GM10847 (cell line): ENCODE measurements around the gene SLC8A2.

Experiments used
- POLR2A ChIP-seq: IDR thresholded peaks from 2 replicates; pipeline ENCODE4 v1.6.1; 2011; ENCODE audit not compliant: insufficient read length; ENCODE audit errors: extremely low read depth

Gene SLC8A2

GRCh38 chr19:47494211-47494547 is 22.5 kb upstream of the SLC8A2 start:
- no peak for TF ChIP-seq POLR2A

GRCh38 chr19:47493378-47494210 is 21.9 kb upstream of the SLC8A2 start:
- no peak for TF ChIP-seq POLR2A

GRCh38 chr19:47492571-47493377 is 21.1 kb upstream of the SLC8A2 start:
- TF ChIP-seq POLR2A: no peak

GRCh38 chr19:47492137-47492533 is 20.4 kb upstream of the SLC8A2 start:
- TF ChIP-seq POLR2A: no peak

- TF ChIP-seq POLR2A: no peak
Observed at GRCh38 chr19:47491358-47492136, 19.9 kb upstream of the SLC8A2 start.

- TF ChIP-seq POLR2A: no peak
Observed at GRCh38 chr19:47490847-47491246, 19.2 kb upstream of the SLC8A2 start.

- no peak for TF ChIP-seq POLR2A
Observed at GRCh38 chr19:47490031-47490430, 18.3 kb upstream of the SLC8A2 start.

- no peak for TF ChIP-seq POLR2A
Observed at GRCh38 chr19:47489072-47489914, 17.6 kb upstream of the SLC8A2 start.

- TF ChIP-seq POLR2A: no peak
Observed at GRCh38 chr19:47487551-47488515, 16.1 kb upstream of the SLC8A2 start.

- no peak for TF ChIP-seq POLR2A
Observed at GRCh38 chr19:47486900-47487299, 15.2 kb upstream of the SLC8A2 start.

- TF ChIP-seq POLR2A: no peak
Observed at GRCh38 chr19:47485210-47485609, 13.5 kb upstream of the SLC8A2 start.

GRCh38 chr19:47483800-47484690 is 12.4 kb upstream of the SLC8A2 start, which contains the start of gene KPTN:
TSS of gene KPTN (minus strand) at chr19:47484219. CDS start at chr19:47484160, 59 bp downstream.
- TF ChIP-seq POLR2A: peak; percentile 68
